Endodermal cell (in vitro differentiated cells): ENCODE measurements around the gene RNU7-1. TPM values are rescaled to one million over a fixed set of nuclear protein-coding genes. Genes with fewer than 3 reads are reported as not detected.

Experiments used
- DNase-seq: peaks from one replicate; pipeline ENCODE4 v3.0.0-alpha.2; 2017
- H3K27ac ChIP-seq: 2 replicates; pipeline ENCODE4 v1.5.1; 2013; ENCODE audit warnings: mild to moderate bottlenecking, low read depth, low read length, moderate library complexity
- H3K27me3 ChIP-seq: 2 replicates; pipeline ENCODE4 v1.6.1; 2013; ENCODE audit warnings: mild to moderate bottlenecking, low read length, moderate library complexity; ENCODE audit not compliant: insufficient read depth, control insufficient read depth, poor library complexity, severe bottlenecking
- H3K36me3 ChIP-seq: 2 replicates; pipeline ENCODE4 v1.7.0; 2013; ENCODE audit warnings: mild to moderate bottlenecking, low read length, moderate library complexity; ENCODE audit not compliant: control insufficient read depth, insufficient read depth
- H3K4me1 ChIP-seq: one replicate; pipeline ENCODE4 v1.7.0; 2013; ENCODE audit warnings: low read length; ENCODE audit not compliant: control insufficient read depth, insufficient read depth
- H3K4me3 ChIP-seq: 2 replicates; pipeline ENCODE4 v1.5.1; 2013; ENCODE audit warnings: mild to moderate bottlenecking, low read length, moderate library complexity
- H3K9ac ChIP-seq: 2 replicates; pipeline ENCODE4 v1.6.1; 2013; ENCODE audit warnings: mild to moderate bottlenecking, low read length, moderate library complexity; ENCODE audit not compliant: poor library complexity, severe bottlenecking; ENCODE audit errors: extremely low read depth
- H3K9me3 ChIP-seq: 2 replicates; pipeline ENCODE4 v1.6.1; 2013; ENCODE audit warnings: mild to moderate bottlenecking, low read length, moderate library complexity; ENCODE audit not compliant: control insufficient read depth
- H3K27ac Mint-ChIP-seq: 2 replicates; pipeline ENCODE4 v1.8.0; 2020; ENCODE audit warnings: mixed read lengths
- H3K27me3 Mint-ChIP-seq: 2 replicates; pipeline ENCODE4 v1.8.0; 2021; ENCODE audit warnings: mild to moderate bottlenecking, mixed read lengths; ENCODE audit not compliant: insufficient read depth
- H3K36me3 Mint-ChIP-seq: 2 replicates; pipeline ENCODE4 v1.8.0; 2020; ENCODE audit warnings: low read depth, mixed read lengths
- H3K4me1 Mint-ChIP-seq: 2 replicates; pipeline ENCODE4 v1.8.0; 2020; ENCODE audit warnings: mixed read lengths
- H3K4me3 Mint-ChIP-seq: 2 replicates; pipeline ENCODE4 v1.8.0; 2020; ENCODE audit warnings: mild to moderate bottlenecking, moderate library complexity, mixed read lengths
- H3K9me3 Mint-ChIP-seq: 2 replicates; pipeline ENCODE4 v1.8.0; 2020; ENCODE audit warnings: mild to moderate bottlenecking, mixed read lengths
- WGBS, 2 experiments: methylation state at CpG; one replicate each; pipeline versions ENCODE4 v1.1.5 to v1.1.7; 2013; ENCODE audit warnings: missing lambda C conversion rate in 2 of 2, mixed read lengths in 1 of 2; ENCODE audit not compliant: insufficient coverage in 1 of 2, insufficient read length in 1 of 2; 5-methylcytosine and 5-hydroxymethylcytosine counted together
- total RNA-seq, 2 donors: library from RNA; stranded (reverse); fragmentation: NEBNext Ultra II Directional in 1 of 2; extraction: Animal tissue kit (Norgen Biotek cat#: 25700) in 1 of 2; gene quantifications; 2 replicates in 1 of 2; 3 replicates in 1 of 2; pipeline ENCODE4 v1.2.1, GENCODE V29; 2021
- TF ChIP-seq, protein P1 (sequence below): fragments of 200-600 bp; sonication (generic); conservative IDR thresholded peaks from 2 replicates; pipeline ENCODE4 v1.5.0; 2021; ENCODE audit warnings: antibody characterized with exemption, mild to moderate bottlenecking

Gene RNU7-1
- total RNA-seq, 2 donors from 2014 or later, result not detected

DNA sequence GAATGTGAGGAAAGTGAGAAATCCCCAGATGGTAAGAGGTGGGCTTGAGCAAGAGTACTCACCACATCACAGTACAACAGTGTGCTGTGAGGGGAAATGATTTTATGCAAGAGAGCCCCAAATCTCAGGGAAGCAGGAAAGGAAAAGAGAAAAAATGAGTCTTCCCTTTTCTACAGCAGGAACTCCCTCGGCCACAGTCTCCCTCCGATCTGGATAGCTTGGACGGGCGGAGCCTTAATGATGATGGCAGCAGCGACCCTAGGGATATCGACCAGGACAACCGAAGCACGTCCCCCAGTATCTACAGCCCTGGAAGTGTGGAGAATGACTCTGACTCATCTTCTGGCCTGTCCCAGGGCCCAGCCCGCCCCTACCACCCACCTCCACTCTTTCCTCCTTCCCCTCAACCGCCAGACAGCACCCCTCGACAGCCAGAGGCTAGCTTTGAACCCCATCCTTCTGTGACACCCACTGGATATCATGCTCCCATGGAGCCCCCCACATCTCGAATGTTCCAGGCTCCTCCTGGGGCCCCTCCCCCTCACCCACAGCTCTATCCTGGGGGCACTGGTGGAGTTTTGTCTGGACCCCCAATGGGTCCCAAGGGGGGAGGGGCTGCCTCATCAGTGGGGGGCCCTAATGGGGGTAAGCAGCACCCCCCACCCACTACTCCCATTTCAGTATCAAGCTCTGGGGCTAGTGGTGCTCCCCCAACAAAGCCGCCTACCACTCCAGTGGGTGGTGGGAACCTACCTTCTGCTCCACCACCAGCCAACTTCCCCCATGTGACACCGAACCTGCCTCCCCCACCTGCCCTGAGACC lies 8.0 kb upstream of the RNU7-1 start:
- DNase-seq, result no peak
- WGBS, 2 experiments, result 90 to 95% methylated on average over 7 to 14 of the region's 14 CpGs
- no peaks in the 10 kb centered on the region for H3K9me3 Mint-ChIP-seq
- Histone ChIP-seq H3K27me3 (no peaks in the 10 kb centered on the region), H3K9me3 (no peaks in the 10 kb centered on the region), H3K9ac (no peak overlapping the region), H3K4me3 (no peak overlapping the region), H3K4me1 (peaks cover 10% of the 10 kb centered on the region), H3K27ac (no peak overlapping the region), H3K36me3 (peaks cover 62% of the 10 kb centered on the region)
- TF ChIP-seq, protein P1, sequence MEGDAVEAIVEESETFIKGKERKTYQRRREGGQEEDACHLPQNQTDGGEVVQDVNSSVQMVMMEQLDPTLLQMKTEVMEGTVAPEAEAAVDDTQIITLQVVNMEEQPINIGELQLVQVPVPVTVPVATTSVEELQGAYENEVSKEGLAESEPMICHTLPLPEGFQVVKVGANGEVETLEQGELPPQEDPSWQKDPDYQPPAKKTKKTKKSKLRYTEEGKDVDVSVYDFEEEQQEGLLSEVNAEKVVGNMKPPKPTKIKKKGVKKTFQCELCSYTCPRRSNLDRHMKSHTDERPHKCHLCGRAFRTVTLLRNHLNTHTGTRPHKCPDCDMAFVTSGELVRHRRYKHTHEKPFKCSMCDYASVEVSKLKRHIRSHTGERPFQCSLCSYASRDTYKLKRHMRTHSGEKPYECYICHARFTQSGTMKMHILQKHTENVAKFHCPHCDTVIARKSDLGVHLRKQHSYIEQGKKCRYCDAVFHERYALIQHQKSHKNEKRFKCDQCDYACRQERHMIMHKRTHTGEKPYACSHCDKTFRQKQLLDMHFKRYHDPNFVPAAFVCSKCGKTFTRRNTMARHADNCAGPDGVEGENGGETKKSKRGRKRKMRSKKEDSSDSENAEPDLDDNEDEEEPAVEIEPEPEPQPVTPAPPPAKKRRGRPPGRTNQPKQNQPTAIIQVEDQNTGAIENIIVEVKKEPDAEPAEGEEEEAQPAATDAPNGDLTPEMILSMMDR, result no peak
- H3K4me1 Mint-ChIP-seq, result peaks cover 30% of the 10 kb centered on the region
- H3K4me3 Mint-ChIP-seq, result no peak overlapping the region
- peaks cover 67% of the 10 kb centered on the region for H3K36me3 Mint-ChIP-seq
- no peaks in the 10 kb centered on the region for H3K27me3 Mint-ChIP-seq
- H3K27ac Mint-ChIP-seq, result peak overlapping the region; percentile 89

DNA sequence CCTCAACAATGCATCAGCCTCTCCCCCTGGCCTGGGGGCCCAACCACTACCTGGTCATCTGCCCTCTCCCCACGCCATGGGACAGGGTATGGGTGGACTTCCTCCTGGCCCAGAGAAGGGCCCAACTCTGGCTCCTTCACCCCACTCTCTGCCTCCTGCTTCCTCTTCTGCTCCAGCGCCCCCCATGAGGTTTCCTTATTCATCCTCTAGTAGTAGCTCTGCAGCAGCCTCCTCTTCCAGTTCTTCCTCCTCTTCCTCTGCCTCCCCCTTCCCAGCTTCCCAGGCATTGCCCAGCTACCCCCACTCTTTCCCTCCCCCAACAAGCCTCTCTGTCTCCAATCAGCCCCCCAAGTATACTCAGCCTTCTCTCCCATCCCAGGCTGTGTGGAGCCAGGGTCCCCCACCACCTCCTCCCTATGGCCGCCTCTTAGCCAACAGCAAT lies 7.4 kb upstream of the RNU7-1 start:
- H3K9ac ChIP-seq, result no peak overlapping the region
- no peak overlapping the region for H3K4me3 ChIP-seq
- 99 to 100% methylated on average over 1 to 3 of the region's 3 CpGs for WGBS, 2 experiments
- TF ChIP-seq, protein P1, result no peak
- H3K4me1 ChIP-seq, result peaks cover 10% of the 10 kb centered on the region
- H3K9me3 ChIP-seq, result no peaks in the 10 kb centered on the region
- peak overlapping the region; percentile 63 for H3K4me3 Mint-ChIP-seq
- no peak overlapping the region for H3K27ac ChIP-seq
- H3K4me1 Mint-ChIP-seq, result peaks cover 25% of the 10 kb centered on the region
- H3K27me3 ChIP-seq, result no peaks in the 10 kb centered on the region
- peaks cover 69% of the 10 kb centered on the region for H3K36me3 ChIP-seq
- peak overlapping the region; percentile 89 for H3K27ac Mint-ChIP-seq
- peaks cover 69% of the 10 kb centered on the region for H3K36me3 Mint-ChIP-seq
- no peak for DNase-seq
- H3K27me3 Mint-ChIP-seq, result no peaks in the 10 kb centered on the region
- H3K9me3 Mint-ChIP-seq, result no peaks in the 10 kb centered on the region

DNA sequence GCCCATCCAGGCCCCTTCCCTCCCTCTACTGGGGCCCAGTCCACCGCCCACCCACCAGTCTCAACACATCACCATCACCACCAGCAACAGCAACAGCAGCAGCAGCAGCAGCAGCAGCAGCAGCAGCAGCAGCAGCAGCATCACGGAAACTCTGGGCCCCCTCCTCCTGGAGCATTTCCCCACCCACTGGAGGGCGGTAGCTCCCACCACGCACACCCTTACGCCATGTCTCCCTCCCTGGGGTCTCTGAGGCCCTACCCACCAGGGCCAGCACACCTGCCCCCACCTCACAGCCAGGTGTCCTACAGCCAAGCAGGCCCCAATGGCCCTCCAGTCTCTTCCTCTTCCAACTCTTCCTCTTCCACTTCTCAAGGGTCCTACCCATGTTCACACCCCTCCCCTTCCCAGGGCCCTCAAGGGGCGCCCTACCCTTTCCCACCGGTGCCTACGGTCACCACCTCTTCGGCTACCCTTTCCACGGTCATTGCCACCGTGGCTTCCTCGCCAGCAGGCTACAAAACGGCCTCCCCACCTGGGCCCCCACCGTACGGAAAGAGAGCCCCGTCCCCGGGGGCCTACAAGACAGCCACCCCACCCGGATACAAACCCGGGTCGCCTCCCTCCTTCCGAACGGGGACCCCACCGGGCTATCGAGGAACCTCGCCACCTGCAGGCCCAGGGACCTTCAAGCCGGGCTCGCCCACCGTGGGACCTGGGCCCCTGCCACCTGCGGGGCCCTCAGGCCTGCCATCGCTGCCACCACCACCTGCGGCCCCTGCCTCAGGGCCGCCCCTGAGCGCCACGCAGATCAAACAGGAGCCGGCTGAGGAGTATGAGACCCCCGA lies 6.8 kb upstream of the RNU7-1 start:
- Histone ChIP-seq H3K36me3 (peaks cover 75% of the 10 kb centered on the region), H3K27me3 (no peaks in the 10 kb centered on the region), H3K27ac (peak overlapping the region; percentile 91), H3K9ac (no peak overlapping the region), H3K9me3 (no peaks in the 10 kb centered on the region), H3K4me1 (peaks cover 10% of the 10 kb centered on the region), H3K4me3 (peak overlapping the region; percentile 40)
- H3K4me1 Mint-ChIP-seq, result peaks cover 25% of the 10 kb centered on the region
- peak overlapping the region; percentile 89 for H3K27ac Mint-ChIP-seq
- H3K9me3 Mint-ChIP-seq, result no peaks in the 10 kb centered on the region
- peaks cover 74% of the 10 kb centered on the region for H3K36me3 Mint-ChIP-seq
- WGBS, 2 experiments, result 82 to 94% methylated on average over 15 to 36 of the region's 36 CpGs
- DNase-seq, result peak; percentile 71
- H3K4me3 Mint-ChIP-seq, result peak overlapping the region; percentile 63
- H3K27me3 Mint-ChIP-seq, result no peaks in the 10 kb centered on the region
- TF ChIP-seq, protein P1, result peak; percentile 46
